IPS-18c (cell line): Measurements from ENCODE around the gene PLCL1.
"Not testable (repeated sequence)": the region's sequence is repeated elsewhere in the genome, so short reads cannot be mapped to it uniquely, and the experiment has no call there.

ENCODE experiments used
- H3K4me3 ChIP-seq: 2 replicates; pipeline ENCODE4 v1.7.0; 2013; ENCODE audit warnings: low read depth, mild to moderate bottlenecking, low read length, moderate library complexity; ENCODE audit not compliant: insufficient read depth
- H3K9me3 ChIP-seq: one replicate; pipeline ENCODE4 v1.6.1; 2013; ENCODE audit warnings: mild to moderate bottlenecking, low read length, moderate library complexity; ENCODE audit not compliant: control insufficient read depth, insufficient read depth

The PLCL1 gene

DNA sequence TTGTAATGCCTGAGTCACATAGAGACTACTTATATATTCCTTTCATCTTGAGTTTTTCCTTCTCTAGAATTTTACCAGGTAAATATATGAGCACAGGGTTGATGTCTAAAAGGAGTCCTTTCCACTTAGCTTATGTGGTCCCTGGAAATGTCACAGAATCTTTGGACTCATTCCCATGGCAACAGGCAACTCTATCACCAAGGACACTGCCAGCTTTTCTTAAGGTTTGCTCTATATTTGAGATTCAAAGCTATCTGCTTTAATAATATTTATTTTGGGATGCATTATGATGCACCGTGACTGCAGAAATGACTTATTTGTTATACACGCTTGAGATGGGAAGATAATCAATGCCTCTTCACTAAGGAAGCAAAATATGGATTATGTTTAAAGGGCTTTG is 363.0 kb downstream of the PLCL1 start:
- Histone ChIP-seq H3K4me3 (no peak overlapping the region), H3K9me3 (no peaks in the 10 kb centered on the region)

DNA sequence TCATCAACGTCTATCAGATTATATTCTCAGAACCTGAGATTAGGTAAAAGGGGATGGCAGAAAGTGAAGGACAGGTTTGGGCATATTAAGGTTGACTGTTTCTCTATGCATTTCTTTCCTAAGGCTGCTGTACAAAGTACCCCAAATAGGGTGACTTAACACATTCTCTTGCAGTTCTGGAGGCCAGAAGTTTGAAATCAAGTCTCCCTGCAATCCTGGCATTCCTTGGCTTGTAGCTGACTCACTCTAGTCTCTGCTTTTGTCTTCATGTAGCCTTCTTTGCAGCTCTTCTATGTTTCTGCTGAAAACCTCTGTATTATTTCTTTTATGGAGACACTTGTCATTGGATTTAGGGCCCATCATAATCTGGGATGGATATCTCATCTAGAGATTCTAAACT is 364.3 kb downstream of the PLCL1 start:
- no peaks in the 10 kb centered on the region for H3K9me3 ChIP-seq
- no peak overlapping the region for H3K4me3 ChIP-seq

DNA sequence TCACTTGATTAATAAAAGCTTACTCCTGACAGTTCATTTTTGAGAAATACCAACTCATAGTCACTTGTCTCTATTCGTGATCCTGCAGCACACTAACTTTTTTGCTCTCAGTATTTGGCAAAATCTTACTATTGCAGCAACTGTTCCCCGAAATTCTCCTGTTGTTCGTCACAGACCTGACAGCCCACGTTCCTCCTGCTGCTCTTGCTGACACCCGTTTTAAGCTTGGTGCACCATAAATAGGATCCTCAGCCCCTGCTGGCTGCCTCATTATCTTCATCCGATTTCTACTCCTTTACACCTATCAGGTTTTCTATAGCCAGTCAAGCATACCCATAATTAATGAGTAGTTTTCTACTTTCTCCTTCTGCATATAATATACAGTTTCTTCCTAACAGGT is 368.8 kb downstream of the PLCL1 start:
- H3K9me3 ChIP-seq, result no peaks in the 10 kb centered on the region
- H3K4me3 ChIP-seq, result no peak overlapping the region

DNA sequence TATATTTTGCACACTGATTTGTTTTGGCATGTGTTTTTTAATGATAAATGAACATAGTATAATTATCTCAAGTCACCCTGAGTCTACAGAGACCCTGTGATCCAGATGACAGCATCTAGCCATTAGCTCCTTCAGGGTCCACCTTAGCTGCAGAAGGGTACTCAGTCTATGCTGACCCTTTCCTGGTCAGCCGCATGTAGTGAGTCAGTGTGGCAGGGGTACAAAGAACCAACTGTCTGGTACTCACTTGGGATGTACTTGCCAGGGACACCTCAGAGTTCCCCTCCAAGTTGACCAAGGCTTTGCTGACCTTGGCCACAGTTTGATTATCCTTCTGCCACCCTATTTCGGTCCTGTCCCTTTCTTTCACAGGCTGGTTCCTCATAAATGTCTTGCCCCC is 369.5 kb downstream of the PLCL1 start:
- Histone ChIP-seq H3K4me3 (no peak overlapping the region), H3K9me3 (no peaks in the 10 kb centered on the region)

DNA sequence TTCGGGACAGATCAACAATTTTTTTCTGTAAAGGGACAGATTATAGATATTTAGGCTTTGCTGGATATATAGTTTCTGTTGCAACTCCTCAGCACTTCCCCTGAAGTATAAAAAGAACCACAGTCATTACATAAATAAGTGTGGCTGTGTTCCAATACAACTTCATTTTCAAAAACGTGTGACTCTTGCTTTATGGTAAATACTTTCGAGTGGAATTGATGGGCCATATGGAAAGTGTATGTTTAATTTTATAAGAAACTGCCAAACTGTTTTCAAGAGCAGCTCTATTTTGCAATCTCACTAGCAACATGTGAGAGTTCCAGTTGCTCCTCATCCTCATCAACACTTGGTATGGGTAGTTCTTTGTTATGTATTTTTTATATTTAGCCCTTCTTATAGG is 370.9 kb downstream of the PLCL1 start:
- Histone ChIP-seq H3K4me3 (no peak overlapping the region), H3K9me3 (no peaks in the 10 kb centered on the region)

DNA sequence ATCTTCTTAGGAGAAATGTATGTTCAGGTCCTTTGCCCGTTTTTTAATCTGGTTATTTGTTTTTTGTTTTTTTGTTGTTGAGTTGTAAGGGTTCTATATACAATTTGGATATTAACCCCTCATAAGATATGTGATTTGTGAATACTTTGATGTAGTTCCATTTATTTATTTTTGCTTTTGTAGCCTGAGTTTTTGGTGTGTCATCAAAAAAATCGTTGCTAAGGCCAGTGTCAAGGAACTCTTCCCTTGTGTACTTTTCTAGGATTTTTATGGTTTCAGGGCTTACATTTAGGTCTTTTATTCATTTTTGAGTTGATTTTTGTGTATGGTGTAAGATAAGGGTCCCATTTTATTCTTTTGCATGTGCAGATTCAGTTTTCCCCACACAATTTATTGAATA is 372.6 kb downstream of the PLCL1 start:
- H3K4me3 ChIP-seq, result no peak overlapping the region
- H3K9me3 ChIP-seq, result no peaks in the 10 kb centered on the region

DNA sequence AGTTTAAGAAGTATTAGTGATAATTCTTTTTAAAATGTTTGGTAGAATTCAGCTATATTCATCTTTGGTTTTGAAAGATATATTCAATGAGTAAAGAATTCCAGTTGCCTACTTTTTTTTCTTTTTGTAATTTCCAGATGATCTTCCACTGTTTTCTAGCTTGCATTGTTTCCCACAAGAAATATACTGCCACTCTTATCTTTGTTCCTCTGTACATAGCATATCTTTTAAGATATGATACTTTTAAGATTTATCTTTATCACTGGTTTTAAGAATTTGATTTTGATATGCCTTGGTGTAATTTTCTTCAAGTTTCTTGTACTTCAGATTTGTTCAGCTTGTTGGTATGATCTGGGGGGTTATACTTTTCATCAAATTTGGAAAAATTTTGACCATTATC is 374.4 kb downstream of the PLCL1 start:
- Histone ChIP-seq H3K4me3 (no peak overlapping the region), H3K9me3 (no peaks in the 10 kb centered on the region)

DNA sequence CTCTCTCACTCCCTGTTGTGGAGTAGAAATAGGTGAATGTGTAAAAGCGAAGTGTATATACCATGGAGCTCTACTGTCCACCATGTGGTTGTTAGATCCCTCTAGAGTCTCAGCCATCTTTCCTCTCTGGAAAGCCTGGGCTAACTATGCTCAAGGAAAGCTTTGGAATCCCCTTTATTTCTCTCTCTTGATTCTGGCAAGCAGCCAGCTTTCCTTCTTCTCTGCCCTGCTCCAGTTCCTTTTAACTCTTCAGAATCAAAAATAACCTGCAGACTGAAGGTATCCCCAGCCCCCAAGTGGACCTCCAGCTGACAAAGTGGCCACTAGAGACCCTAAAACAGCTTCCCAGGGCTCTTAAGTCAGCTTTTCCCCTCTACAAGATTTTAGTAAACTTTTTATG is 381.9 kb downstream of the PLCL1 start:
- Histone ChIP-seq H3K9me3 (no peaks in the 10 kb centered on the region), H3K4me3 (no peak overlapping the region)

DNA sequence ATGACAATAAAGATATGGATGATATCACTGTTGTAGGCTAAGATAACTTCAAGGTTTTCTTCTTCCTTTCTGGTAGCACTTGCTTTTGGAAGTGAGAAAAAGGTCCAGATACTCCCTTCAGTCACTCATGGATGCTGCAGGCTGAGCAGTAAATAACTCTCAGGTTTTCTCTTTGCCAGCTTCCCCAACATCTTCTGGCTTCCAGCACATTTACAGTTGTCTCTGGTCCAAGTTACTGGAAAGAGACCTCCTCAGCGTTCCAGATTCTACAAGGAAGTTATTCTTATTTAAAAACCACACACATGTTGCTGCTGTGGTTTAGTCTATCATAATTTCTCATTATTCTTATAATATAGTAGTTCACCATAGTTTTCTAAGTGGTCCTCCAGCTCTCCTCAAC is 383.4 kb downstream of the PLCL1 start:
- H3K4me3 ChIP-seq, result no peak overlapping the region
- no peaks in the 10 kb centered on the region for H3K9me3 ChIP-seq

DNA sequence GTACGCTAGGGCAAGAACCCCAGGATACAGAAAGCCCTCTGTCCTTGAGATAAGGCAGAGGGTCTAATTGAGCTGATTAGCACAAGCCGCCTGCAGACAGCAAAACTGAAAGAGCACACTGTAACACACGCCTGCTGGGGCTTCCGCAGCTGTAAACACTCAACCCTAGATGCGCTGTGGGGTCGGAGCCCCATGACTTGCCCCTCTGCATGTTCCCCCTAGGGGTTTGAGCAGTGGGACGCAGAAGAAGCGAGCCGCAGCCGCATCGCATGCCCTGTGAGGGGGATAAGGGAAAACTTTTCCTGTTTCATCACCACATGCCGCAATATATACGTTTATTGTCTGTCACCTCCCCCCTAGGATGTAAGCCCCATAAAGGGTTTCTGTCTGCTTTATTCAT is 384.6 kb downstream of the PLCL1 start:
- no peaks in the 10 kb centered on the region for H3K9me3 ChIP-seq
- H3K4me3 ChIP-seq, result no peak overlapping the region

DNA sequence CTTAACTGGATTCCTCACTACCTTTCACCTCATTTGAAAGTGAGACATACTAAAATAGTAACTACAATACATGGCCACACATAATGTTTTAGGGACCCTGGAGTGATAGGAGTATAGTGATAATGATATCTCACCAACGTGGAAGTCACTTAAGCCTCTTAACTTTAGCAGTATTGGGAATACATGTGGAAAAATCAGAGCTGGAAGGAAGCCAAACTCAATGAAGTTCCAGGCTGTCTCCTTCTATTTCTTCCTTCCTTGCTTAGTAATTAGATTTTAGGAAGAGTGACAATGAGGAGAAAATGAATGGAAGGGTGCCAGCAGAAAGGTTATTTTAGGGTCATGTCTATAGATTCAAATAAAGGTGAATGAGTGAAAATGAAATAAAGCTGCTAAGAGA is 387.3 kb downstream of the PLCL1 start:
- H3K4me3 ChIP-seq, result no peak overlapping the region
- H3K9me3 ChIP-seq, result no peaks in the 10 kb centered on the region

DNA sequence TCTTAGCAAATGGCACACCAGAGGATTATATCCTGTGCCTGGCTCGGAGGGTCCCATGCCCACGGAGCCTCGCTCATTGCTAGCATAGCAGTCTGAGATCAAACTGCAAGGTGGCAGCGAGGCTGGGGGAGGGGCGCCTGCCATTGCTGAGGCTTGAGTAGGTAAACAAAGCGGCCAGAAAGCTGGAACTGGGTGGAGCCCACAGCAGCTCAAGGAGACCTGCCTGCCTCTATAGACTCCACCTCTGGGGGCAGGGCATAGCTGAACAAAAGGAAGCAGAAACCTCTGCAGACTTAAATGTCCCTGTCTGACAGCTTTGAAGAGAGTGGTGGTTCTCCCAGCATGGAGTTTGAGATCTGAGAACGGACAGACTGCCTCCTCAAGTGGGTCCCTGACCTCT is 392.2 kb downstream of the PLCL1 start:
- not testable (repeated sequence) for H3K9me3 ChIP-seq, H3K4me3 ChIP-seq
